Prostate gland (tissue), 2 donors: ENCODE results near the gene ZSCAN32. TPM values are rescaled to one million over a fixed set of nuclear protein-coding genes. Genes with fewer than 3 reads are reported as not detected.
A peak's percentile ranks its signal among the peaks of the same experiment; 100 is the strongest.

Source experiments
- DNase-seq: peaks from one replicate; pipeline ENCODE4 v3.0.0-alpha.2; 2019; ENCODE audit warnings: low spot score
- H3K27ac ChIP-seq, 2 donors: fragments of 200-600 bp; sonication (generic); 2 replicates each; pipeline ENCODE4 v1.5.1; 2017 to 2019
- H3K27me3 ChIP-seq: fragments of 200-600 bp; sonication (generic); replicated peaks from 2 replicates; pipeline ENCODE4 v1.5.1; 2019; ENCODE audit not compliant: insufficient read depth
- H3K36me3 ChIP-seq, 2 donors: fragments of 200-600 bp; sonication (generic); 1 replicate in 1 of 2; 2 replicates in 1 of 2; pipeline versions ENCODE4 v1.5.1 to v1.8.1; 2017 to 2019
- H3K4me1 ChIP-seq: fragments of 200-600 bp; sonication (generic); replicated peaks from 2 replicates; pipeline ENCODE4 v1.5.1; 2019
- H3K4me3 ChIP-seq, 2 donors: fragments of 200-600 bp; sonication (generic); 2 replicates each; pipeline ENCODE4 v1.5.1; 2017 to 2019
- H3K9me3 ChIP-seq: fragments of 200-600 bp; sonication (generic); 2 replicates; pipeline ENCODE4 v1.5.1; 2017
- POLR2A ChIP-seq: fragments of 450-650 bp; IDR thresholded peaks from one replicate; pipeline ENCODE4 v1.6.1; 2016; ENCODE audit warnings: antibody characterized with exemption, mild to moderate bottlenecking
- POLR2AphosphoS5 ChIP-seq: sonication (generic); formaldehyde crosslinking; IDR thresholded peaks from one replicate; pipeline ENCODE4 v1.6.1; 2017; ENCODE audit warnings: antibody characterized with exemption
- WGBS: methylation state at CpG from one replicate; pipeline ENCODE4 v1.1.5; 2018; 5-methylcytosine and 5-hydroxymethylcytosine counted together
- intact Hi-C: fragments of 100-400 bp; cut with DNase I; formaldehyde crosslinking; loops from one replicate; pipeline ENCODE4 v1.14.2; 2022
- total RNA-seq, 2 donors: library from RNA; depleted of rRNA; stranded (reverse); fragments of >200 nt; gene quantifications; one replicate each; pipeline ENCODE4 v1.1.0, GENCODE V29; 2016
- TF ChIP-seq, protein P1 (sequence below), 4 experiments: fragments of 200-600 bp in 2 of 4; fragments of 450-650 bp in 2 of 4; sonication (generic) in 2 of 4; IDR thresholded peaks; 1 replicate in 3 of 4; 2 replicates in 1 of 4; pipeline ENCODE4 v1.5.1; 2016 to 2019; ENCODE audit warnings: antibody characterized with exemption in 4 of 4, mild to moderate bottlenecking in 2 of 4, moderate library complexity in 2 of 4

Gene ZSCAN32
- total RNA-seq, result 10 to 100 TPM; 15.2 to 17.4 TPM

DNA sequence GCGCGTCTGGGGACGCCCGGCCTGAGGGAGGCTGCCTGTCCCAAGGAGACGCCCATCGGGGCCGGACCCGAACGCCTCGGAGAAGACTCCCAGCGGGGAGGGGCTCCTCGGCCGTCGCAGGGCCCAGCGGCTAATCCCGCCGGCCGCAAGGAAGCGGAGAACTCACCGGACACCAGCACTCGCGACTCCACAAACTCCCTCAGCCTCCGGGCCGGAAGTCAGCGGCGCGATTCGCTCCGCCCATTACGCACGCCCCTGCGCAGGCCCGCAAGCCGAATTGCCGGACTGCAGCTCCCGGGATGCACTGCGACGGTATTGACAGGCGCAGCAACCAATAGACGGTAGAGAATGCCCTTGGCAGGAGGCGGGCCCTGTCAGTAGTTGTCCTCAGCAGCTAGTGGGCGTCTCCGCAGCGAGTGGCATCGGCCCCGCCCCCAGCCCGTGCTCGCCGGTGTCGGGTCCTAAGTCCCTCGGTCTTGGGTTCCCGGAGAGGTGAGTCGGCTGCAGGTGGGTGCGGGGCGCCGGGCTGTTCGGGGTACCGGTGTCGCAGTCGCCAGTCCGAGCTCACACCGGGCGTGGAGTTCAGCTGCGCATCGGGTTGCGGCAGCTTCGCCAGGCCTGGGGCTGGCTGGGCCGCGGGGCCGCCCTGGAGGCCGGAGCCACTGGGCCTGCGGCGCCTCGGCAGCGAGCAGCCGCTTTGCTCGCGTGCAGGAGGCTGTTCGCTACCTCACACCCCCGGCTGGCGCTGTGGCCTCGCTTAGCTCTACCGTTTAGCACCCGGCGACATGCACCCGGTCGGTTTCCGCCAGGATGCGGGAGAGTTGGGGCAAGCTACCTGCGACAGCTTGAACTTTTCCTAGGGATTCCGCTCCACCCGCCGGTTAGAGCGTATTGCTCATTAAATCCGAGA lies at the start of gene ZSCAN32, which contains the start of gene ZNF174:
ZSCAN32 (minus strand) TSS at position 226 of the 910 bp plus-strand sequence. CDS start 3,447 bp downstream, outside the sequence.
ZNF174 (plus strand) TSS at position 437 of the 910 bp plus-strand sequence. CDS start 790 bp downstream, outside the sequence.
- H3K4me3 ChIP-seq, result peak within 1 kb of the TSS; percentile 57 to 65
- H3K9me3 ChIP-seq, result no peaks in the 10 kb centered on the region
- H3K27me3 ChIP-seq, result no peaks in the 10 kb centered on the region
- peaks cover 0 to 19% of the 10 kb centered on the region in 2 donors for H3K36me3 ChIP-seq
- intact Hi-C loops, result loop anchor here (2.0 to 10.0 kb wide), 2 partner anchors 58 to 96 kb away; partner anchors contain the start of genes TIGD7 and ZNF75A
- H3K27ac ChIP-seq, result peak within 1 kb of the TSS; percentile 68 to 70
- peak; percentile 67 for TF ChIP-seq POLR2A
- TF ChIP-seq, protein P1, sequence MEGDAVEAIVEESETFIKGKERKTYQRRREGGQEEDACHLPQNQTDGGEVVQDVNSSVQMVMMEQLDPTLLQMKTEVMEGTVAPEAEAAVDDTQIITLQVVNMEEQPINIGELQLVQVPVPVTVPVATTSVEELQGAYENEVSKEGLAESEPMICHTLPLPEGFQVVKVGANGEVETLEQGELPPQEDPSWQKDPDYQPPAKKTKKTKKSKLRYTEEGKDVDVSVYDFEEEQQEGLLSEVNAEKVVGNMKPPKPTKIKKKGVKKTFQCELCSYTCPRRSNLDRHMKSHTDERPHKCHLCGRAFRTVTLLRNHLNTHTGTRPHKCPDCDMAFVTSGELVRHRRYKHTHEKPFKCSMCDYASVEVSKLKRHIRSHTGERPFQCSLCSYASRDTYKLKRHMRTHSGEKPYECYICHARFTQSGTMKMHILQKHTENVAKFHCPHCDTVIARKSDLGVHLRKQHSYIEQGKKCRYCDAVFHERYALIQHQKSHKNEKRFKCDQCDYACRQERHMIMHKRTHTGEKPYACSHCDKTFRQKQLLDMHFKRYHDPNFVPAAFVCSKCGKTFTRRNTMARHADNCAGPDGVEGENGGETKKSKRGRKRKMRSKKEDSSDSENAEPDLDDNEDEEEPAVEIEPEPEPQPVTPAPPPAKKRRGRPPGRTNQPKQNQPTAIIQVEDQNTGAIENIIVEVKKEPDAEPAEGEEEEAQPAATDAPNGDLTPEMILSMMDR (IDR thresholded peaks at IDR 0.05), result peak in 2 of 4 experiments; percentile 23 to 36
- peak; percentile 99 for TF ChIP-seq POLR2AphosphoS5
- no peaks in the 10 kb centered on the region for H3K4me1 ChIP-seq
- peak; percentile 99 for DNase-seq
- WGBS, result 1% methylated on average over 75 of the region's 95 CpGs

DNA sequence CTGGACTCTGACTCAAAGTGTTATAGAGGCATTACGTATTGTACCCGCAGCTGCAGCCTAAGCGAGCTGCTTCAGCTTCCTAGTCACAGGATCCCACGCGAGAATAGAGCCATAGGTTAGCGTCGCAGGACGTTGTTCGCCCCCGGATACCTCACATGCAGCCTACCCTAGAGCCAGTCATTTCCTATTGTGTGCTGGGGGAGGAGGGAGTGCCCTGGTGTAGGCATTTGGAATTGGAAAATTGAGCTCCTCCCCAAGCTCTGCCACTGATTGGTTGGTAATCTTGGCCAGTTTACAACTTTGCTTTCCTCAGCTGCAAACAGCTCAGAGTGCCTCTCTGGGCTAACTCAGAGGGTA lies 43.2 kb upstream of the ZSCAN32 start:
- intact Hi-C loops, result no loop called here
- Histone ChIP-seq H3K4me3 (peak overlapping the region; percentile 47), H3K9me3 (no peaks in the 10 kb centered on the region), H3K27me3 (no peaks in the 10 kb centered on the region), H3K4me1 (no peaks in the 10 kb centered on the region), H3K36me3 (no peaks in the 10 kb centered on the region), H3K27ac (peak overlapping the region; percentile 57 to 61)
- no peak for DNase-seq
- TF ChIP-seq POLR2AphosphoS5, result no peak
- no peak for TF ChIP-seq POLR2A
- TF ChIP-seq, protein P1 (IDR thresholded peaks at IDR 0.05), result peak in 1 of 4 experiments; percentile 32
- 67% methylated on average over 10 of the region's 10 CpGs for WGBS

DNA sequence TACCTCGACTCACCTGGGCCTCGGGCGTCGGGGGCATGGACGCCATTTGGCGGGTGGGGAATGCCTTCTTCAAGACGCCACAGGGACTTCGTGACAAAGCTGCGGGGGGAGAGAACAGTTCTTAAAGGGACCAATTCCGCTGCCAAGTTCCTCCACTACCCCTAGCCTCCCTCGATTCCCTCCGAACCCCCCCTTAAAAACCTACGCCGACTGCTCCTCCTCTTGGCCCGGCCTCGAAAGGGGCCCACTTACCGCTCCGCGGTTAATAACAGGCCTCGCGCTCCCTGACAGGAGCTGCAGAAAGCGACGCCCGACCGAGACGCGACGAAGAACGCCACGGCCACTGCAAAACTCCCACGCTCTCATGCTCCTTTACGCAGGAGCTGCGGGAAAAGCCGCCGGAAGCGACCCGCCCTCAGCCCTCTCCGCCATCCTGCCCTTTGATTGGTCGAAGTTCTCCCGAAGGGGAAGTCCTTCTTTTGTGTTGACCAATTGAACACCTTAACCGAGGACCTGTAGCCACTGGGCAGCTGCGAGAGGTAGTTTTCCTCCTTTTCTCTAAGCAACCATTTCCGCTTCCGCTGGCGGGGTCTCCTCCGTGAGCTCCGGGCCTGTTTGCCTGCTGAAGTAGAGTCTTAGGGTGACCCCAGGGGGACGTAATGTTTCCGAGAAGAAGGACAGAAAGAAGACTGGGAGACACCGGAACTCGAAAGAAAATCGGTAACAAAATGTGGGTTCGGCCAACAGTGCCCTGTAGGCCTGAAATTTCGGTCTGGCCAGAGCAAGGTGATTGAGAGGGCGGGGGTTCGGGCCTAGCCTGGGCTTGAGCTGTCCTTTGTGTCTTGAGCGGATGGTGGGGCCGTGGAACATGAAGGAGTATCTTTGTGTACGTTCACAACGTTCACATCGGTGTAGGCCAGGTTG lies 42.6 kb upstream of the ZSCAN32 start, which contains the start of the genes NAA60 and ZNF597:
NAA60 (plus strand) TSS at position 573 of the 924 bp plus-strand sequence. CDS start 32,548 bp downstream, outside the sequence.
ZNF597 (minus strand) TSS at position 397 of the 924 bp plus-strand sequence; CDS start at position 46, 351 bp downstream.
- H3K27ac ChIP-seq, result peak within 1 kb of the TSS; percentile 57 to 61
- H3K36me3 ChIP-seq, result no peaks in the 10 kb centered on the region
- no peaks in the 10 kb centered on the region for H3K27me3 ChIP-seq
- peak; percentile 82 for DNase-seq
- H3K9me3 ChIP-seq, result no peaks in the 10 kb centered on the region
- TF ChIP-seq, protein P1 (IDR thresholded peaks at IDR 0.05), result no peak
- TF ChIP-seq POLR2A (no peak), POLR2AphosphoS5 (peak; percentile 79)
- H3K4me1 ChIP-seq, result no peaks in the 10 kb centered on the region
- intact Hi-C loops, result no loop called here
- peak within 1 kb of the TSS; percentile 47 for H3K4me3 ChIP-seq
- WGBS, result 40% methylated on average over 61 of the region's 61 CpGs

DNA sequence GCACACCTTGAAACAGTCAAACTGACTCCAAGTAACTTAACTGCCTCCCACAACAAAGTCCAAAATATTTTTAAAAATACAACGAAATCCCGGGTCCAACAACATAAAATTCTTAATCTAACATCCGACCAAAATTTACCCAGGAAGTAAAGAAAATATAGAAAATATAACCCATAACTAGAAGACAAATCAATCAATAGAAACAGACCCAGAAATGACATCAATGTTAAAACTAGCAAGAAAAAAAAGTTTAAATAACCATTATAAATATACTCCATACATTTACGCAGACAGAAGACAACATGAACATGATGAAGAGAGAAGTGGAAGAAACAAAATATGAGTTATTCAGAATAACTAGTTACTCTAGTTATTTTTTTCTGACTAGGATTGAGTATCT lies 38.8 kb upstream of the ZSCAN32 start:
- Histone ChIP-seq H3K4me3 (no peak overlapping the region), H3K4me1 (no peaks in the 10 kb centered on the region), H3K36me3 (no peaks in the 10 kb centered on the region), H3K27ac (no peak overlapping the region), H3K9me3 (no peaks in the 10 kb centered on the region), H3K27me3 (no peaks in the 10 kb centered on the region)
- TF ChIP-seq POLR2A (no peak), POLR2AphosphoS5 (no peak)
- TF ChIP-seq, protein P1 (IDR thresholded peaks at IDR 0.05), result no peak
- 93% methylated on average over 4 of the region's 4 CpGs for WGBS
- intact Hi-C loops, result no loop called here
- no peak for DNase-seq
